SJSA1 (cell line): ENCODE results near the gene HOOK1. TPM values are rescaled to one million over a fixed set of nuclear protein-coding genes. Genes with fewer than 3 reads are reported as not detected.
"Not testable (repeated sequence)": the region's sequence is repeated elsewhere in the genome, so short reads cannot be mapped to it uniquely, and the experiment has no call there.

Experiments
- DNase-seq, 2 experiments: peaks; one replicate each; pipeline ENCODE4 v3.0.0-alpha.2; 2015 to 2020; ENCODE audit warnings: low spot score in 2 of 2, low read depth in 1 of 2
- H3K27ac ChIP-seq: fragments of 250-450 bp; sonication (Bioruptor Pico); 2 replicates; pipeline ENCODE4 v1.5.1; 2020; ENCODE audit warnings: mild to moderate bottlenecking, moderate library complexity
- H3K27me3 ChIP-seq: fragments of 250-450 bp; sonication (Bioruptor Pico); replicated peaks from 2 replicates; pipeline ENCODE4 v1.5.1; 2020; ENCODE audit warnings: mild to moderate bottlenecking, moderate library complexity
- H3K36me3 ChIP-seq: fragments of 250-450 bp; sonication (Bioruptor Pico); 2 replicates; pipeline ENCODE4 v1.5.1; 2020; ENCODE audit warnings: mild to moderate bottlenecking
- H3K4me1 ChIP-seq: fragments of 250-450 bp; sonication (Bioruptor Pico); replicated peaks from 2 replicates; pipeline ENCODE4 v1.6.1; 2021; ENCODE audit warnings: mild to moderate bottlenecking
- H3K4me3 ChIP-seq: fragments of 250-450 bp; sonication (Bioruptor Pico); 2 replicates; pipeline ENCODE4 v1.5.1; 2020; ENCODE audit warnings: mild to moderate bottlenecking
- H3K9me3 ChIP-seq: fragments of 250-450 bp; sonication (Bioruptor Pico); replicated peaks from 2 replicates; pipeline ENCODE4 v1.5.1; 2020; ENCODE audit warnings: mild to moderate bottlenecking
- total RNA-seq: library from RNA; depleted of rRNA; stranded (reverse); fragments of >200 nt; shearing (Covaris generic); gene quantifications from 2 replicates; pipeline ENCODE4 v1.2.3, GENCODE V29; 2014

The HOOK1 gene
- total RNA-seq, 1 experiment from 2014 or later: not detected

DNA sequence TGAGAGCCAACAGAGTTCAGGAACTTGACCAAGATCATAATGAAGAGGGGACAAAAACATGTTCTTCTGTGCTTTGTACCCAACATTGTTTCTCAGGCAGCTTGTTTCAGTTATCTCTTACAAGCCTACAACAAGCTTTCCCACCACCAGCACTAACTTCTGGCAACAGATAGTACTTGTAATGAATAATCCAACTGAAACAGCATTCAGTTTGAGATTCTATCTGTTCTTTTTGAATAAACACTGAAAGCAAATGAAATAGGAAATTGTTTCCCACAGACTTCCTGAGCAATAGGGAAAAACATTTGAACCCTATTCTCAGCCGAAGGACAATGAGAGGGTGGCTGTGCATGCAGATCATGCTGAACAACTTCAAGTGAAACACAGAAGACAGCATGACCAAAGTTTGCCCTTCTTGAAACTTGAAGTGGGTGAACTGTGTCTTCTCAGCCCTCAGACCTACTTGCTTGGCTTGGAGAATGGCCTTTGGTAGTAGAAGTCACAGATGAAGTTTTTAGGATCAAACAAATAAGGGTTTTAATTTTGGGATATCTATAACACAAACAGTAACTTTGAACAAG lies 11.2 kb upstream of the HOOK1 start:
- no peaks in the 10 kb centered on the region for H3K36me3 ChIP-seq

GRCh38 chr1:59804301-59804700 lies 10.4 kb upstream of the HOOK1 start:
- H3K36me3 ChIP-seq: no peaks in the 10 kb centered on the region
- no peaks in the 10 kb centered on the region for H3K4me1 ChIP-seq
- H3K4me3 ChIP-seq: no peak overlapping the region
- DNase-seq: no peak
- no peaks in the 10 kb centered on the region for H3K27me3 ChIP-seq
- no peak overlapping the region for H3K27ac ChIP-seq
- H3K9me3 ChIP-seq: no peaks in the 10 kb centered on the region

More for the DNA sequence above, 11.2 kb upstream of the HOOK1 start:
- H3K27ac ChIP-seq: no peak overlapping the region
- no peaks in the 10 kb centered on the region for H3K4me1 ChIP-seq
- H3K27me3 ChIP-seq: no peaks in the 10 kb centered on the region
- H3K4me3 ChIP-seq: no peak overlapping the region
- H3K9me3 ChIP-seq: no peaks in the 10 kb centered on the region
- DNase-seq: no peak

DNA sequence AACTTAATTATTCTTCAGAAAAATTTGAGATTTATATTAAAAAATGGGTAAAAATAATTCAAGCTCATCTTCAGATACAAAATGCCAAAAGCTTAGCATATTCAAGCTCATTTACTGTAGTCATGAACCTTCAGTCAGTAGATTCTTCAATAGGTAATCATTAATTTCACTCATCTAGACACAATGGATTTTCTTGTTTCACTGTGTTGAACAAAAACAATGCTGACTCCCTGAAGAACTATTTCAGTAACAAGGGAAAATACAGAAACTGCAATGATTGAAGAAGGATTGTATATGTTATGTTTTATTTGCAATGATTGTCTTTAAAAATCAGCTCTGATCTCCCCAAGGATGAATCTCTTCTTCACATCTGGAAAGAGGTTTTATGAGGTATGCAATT lies 9.2 kb upstream of the HOOK1 start:
- H3K9me3 ChIP-seq: no peaks in the 10 kb centered on the region
- H3K4me1 ChIP-seq: no peaks in the 10 kb centered on the region
- H3K4me3 ChIP-seq: no peak overlapping the region
- H3K27me3 ChIP-seq: no peaks in the 10 kb centered on the region
- no peak for DNase-seq
- no peaks in the 10 kb centered on the region for H3K36me3 ChIP-seq
- H3K27ac ChIP-seq: no peak overlapping the region

DNA sequence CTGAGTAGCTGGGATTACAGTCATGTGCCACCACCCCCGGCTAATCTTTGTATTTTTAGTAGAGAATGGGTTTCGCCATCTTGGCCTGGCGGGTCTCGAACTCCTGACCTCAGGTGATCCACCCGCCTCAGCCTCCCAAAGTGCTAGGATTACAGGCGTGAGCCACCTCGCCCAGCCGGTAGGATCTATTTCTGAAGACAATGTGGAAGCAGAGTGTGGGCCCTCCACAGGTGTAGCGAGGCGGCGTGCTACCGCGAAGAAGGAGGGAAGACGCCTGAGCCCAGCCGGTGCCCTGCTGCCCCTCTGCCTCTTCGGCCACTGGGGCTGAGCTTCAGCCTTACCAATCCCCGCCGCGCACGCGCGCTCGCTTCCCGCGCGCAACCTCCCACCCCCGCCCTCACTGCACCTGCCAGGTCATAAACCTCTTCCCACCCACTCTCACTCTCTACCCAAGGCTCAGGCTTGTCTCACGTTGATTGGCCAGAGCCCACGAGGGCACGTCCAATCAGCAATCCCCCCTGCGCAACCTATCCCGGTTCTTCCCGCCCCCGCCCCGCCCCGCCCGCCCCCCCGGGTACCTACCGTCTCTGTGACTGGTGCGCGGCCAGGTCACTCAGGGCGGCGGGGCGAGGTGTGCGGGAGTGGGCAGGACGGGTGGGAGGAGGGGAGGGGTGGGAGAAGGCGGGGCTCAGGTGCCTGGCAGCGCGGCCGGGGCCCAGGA lies 409 bp upstream of the HOOK1 start:
- H3K9me3 ChIP-seq: no peaks in the 10 kb centered on the region
- no peak for DNase-seq
- H3K36me3 ChIP-seq: no peaks in the 10 kb centered on the region
- H3K27ac ChIP-seq: no peak overlapping the region
- H3K27me3 ChIP-seq: peaks cover 11% of the 10 kb centered on the region
- H3K4me3 ChIP-seq: no peak overlapping the region
- no peaks in the 10 kb centered on the region for H3K4me1 ChIP-seq

GRCh38 chr1:59815892-59816291 lies 1.1 kb downstream of the HOOK1 start:
- Histone ChIP-seq H3K36me3 (no peaks in the 10 kb centered on the region), H3K27me3 (peaks cover 11% of the 10 kb centered on the region), H3K9me3 (no peaks in the 10 kb centered on the region), H3K4me3 (no peak overlapping the region), H3K27ac (no peak overlapping the region), H3K4me1 (no peaks in the 10 kb centered on the region)
- no peak for DNase-seq

GRCh38 chr1:59816318-59816878 lies 1.6 kb downstream of the HOOK1 start:
- H3K27ac ChIP-seq: no peak overlapping the region

DNA sequence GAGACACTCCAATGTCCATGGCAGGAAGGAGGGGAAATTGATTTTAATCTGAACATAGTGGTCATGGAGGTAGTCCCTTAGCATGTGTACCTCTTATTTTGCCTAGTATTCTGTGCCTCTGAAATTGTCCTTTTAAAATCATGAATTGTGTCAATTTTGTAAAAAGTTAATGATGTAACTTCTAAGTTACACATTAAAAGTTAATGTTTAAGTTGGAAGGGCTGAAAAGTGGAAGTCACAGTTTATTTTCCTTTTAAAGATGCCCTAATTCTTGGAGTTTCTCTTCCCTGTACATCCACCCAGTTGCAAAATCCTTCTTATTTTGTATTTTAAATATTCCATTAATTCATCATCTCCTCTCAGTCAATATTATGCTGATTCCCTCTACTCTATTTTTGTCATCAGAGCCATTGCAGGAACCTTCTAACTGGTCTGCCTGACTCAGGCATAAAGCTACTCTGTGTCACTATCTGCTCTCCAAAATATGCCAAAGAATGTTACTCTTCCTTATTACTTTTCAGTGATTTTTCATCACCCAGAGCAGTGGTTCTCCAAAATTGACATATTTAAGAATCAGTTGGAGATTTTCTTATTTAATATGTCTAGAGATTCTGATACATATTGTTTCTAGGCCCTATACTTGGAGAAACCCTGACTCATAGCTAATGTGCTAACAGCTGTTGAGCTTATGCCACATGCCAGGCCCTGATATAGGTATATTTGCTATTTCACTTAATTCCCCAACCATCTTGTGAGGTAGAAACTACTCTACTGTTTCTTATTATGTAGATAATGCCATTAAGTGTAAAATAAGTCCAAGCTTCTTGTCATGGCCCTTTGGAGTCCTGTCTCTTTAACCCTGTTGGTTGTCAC lies 5.1 kb downstream of the HOOK1 start:
- Histone ChIP-seq H3K27ac (no peak overlapping the region), H3K9me3 (no peaks in the 10 kb centered on the region)

More at GRCh38 chr1:59816318-59816878, 1.6 kb downstream of the HOOK1 start:
- Histone ChIP-seq H3K36me3 (no peaks in the 10 kb centered on the region), H3K9me3 (no peaks in the 10 kb centered on the region), H3K27me3 (peaks cover 11% of the 10 kb centered on the region), H3K4me1 (no peaks in the 10 kb centered on the region), H3K4me3 (no peak overlapping the region)
- DNase-seq: no peak

GRCh38 chr1:59827055-59827643 lies 12.4 kb downstream of the HOOK1 start:
- no peak overlapping the region for H3K4me3 ChIP-seq
- no peak overlapping the region for H3K27ac ChIP-seq
- DNase-seq: no peak
- H3K27me3 ChIP-seq: 0 out of 2 replicates have a peak, but pooled peaks cover 4% of the 10 kb centered on the region
- no peaks in the 10 kb centered on the region for H3K9me3 ChIP-seq
- H3K36me3 ChIP-seq: no peaks in the 10 kb centered on the region
- no peaks in the 10 kb centered on the region for H3K4me1 ChIP-seq

More for the DNA sequence above, 5.1 kb downstream of the HOOK1 start:
- DNase-seq: no peak
- no peak overlapping the region for H3K4me3 ChIP-seq
- H3K36me3 ChIP-seq: no peaks in the 10 kb centered on the region
- H3K4me1 ChIP-seq: no peaks in the 10 kb centered on the region
- peaks cover 15% of the 10 kb centered on the region; the same call in 1 of the 2 replicates for H3K27me3 ChIP-seq

DNA sequence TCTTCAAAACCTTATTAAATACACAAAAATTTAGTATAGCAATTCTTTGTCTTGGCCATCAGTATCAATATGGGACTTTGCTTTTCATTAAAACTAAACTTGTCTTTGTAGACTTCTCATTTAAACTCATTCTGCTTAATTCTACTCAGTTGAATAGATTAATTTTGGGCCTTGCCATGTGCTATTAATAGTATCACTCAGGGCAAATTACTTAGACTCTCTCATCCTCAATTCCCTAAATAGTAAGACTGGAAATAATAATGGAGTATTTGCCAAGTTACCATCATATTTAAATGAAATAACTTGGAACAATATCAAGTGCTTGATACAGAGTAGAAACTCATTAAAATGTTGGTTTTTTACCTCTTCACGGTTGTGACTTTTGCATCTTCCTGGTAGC lies 13.4 kb downstream of the HOOK1 start:
- Histone ChIP-seq H3K4me3 (no peak overlapping the region), H3K27me3 (0 out of 2 replicates have a peak, but pooled peaks cover 4% of the 10 kb centered on the region), H3K27ac (no peak overlapping the region), H3K9me3 (no peaks in the 10 kb centered on the region), H3K4me1 (no peaks in the 10 kb centered on the region), H3K36me3 (no peaks in the 10 kb centered on the region)
- no peak for DNase-seq

GRCh38 chr1:59831529-59831928 lies 16.8 kb downstream of the HOOK1 start:
- no peak for DNase-seq
- no peak overlapping the region for H3K4me3 ChIP-seq
- H3K27me3 ChIP-seq: no peaks in the 10 kb centered on the region
- no peaks in the 10 kb centered on the region for H3K9me3 ChIP-seq
- no peaks in the 10 kb centered on the region for H3K4me1 ChIP-seq
- H3K27ac ChIP-seq: no peak overlapping the region
- H3K36me3 ChIP-seq: no peaks in the 10 kb centered on the region

GRCh38 chr1:59833022-59833421 lies 18.3 kb downstream of the HOOK1 start:
- Histone ChIP-seq H3K36me3 (no peaks in the 10 kb centered on the region), H3K27me3 (no peaks in the 10 kb centered on the region), H3K4me1 (no peaks in the 10 kb centered on the region), H3K4me3 (no peak overlapping the region), H3K27ac (no peak overlapping the region), H3K9me3 (no peaks in the 10 kb centered on the region)
- no peak for DNase-seq

DNA sequence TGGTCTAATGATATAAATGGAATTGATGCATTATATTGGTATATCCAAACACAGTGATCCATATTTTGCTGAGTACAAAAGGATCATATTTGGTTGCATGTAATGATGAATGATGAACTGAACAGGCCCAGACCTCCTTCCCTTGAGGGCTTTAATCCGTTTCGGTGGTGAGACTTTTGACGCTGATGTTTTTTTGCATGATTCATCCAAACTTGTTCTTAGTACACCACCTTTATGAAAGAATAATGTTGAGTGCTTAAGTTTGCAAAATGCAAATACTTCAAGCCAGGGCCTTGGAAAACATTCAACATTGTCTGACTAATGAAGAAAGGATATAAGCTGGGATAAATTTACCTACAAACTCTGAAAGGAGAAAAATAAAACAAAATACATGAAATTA lies 19.2 kb downstream of the HOOK1 start:
- no peak overlapping the region for H3K27ac ChIP-seq
- H3K36me3 ChIP-seq: no peaks in the 10 kb centered on the region
- H3K4me3 ChIP-seq: no peak overlapping the region
- no peaks in the 10 kb centered on the region for H3K4me1 ChIP-seq
- no peaks in the 10 kb centered on the region for H3K27me3 ChIP-seq
- H3K9me3 ChIP-seq: no peaks in the 10 kb centered on the region
- no peak for DNase-seq

- H3K27ac ChIP-seq: not testable (repeated sequence)
Observed at GRCh38 chr1:59837857-59838256, 23.1 kb downstream of the HOOK1 start.

More at GRCh38 chr1:59837857-59838256, 23.1 kb downstream of the HOOK1 start:
- H3K36me3 ChIP-seq, H3K27me3 ChIP-seq, H3K9me3 ChIP-seq, H3K4me1 ChIP-seq, DNase-seq, H3K4me3 ChIP-seq: not testable (repeated sequence)
